Effector CD4-positive, alpha-beta T cell (primary cell): ENCODE measurements around the gene ELF4.
A peak's percentile ranks its signal among the peaks of the same experiment; 100 is the strongest.

Source experiments
- DNase-seq: peaks from one replicate; pipeline ENCODE4 v3.0.0-alpha.2; 2020

The ELF4 gene

DNA sequence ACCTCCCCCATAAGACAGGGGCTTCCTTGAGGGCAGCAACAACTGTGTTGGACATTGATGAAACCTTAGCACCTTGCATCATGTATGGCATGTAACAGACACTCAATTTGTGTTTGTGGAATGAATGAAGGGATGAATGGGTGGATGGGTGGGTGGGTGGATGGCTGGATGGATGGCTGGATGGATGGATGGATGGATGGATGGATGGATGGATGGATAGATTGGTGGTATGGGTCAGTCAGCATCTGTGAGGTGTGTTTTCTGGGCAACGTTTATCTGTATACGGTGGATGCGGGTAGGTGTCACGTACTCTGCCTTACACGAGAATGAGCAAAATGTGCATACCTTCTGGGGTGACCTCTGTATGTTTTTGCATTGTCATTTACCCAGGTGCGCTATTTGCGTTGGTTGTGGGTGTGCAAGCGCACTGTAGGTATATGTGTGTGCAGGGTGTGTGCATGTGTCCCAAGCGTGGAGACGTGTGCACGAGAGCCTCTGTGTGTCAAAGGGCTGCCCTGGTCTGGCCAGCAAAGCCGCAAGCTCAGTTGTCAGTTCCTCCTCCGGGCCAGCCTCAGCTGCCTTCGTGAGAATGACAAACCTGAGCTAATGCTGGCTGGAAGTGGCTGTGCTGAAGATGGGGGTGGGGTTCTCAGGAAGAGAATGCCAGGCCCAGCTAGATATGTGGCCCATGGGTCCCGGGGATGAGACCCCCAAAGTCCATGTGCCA is 26.5 kb downstream of the ELF4 start:
- no peak for DNase-seq

GRCh38 chrX:130083107-130083490 is 27.2 kb downstream of the ELF4 start:
- DNase-seq = no peak

DNA sequence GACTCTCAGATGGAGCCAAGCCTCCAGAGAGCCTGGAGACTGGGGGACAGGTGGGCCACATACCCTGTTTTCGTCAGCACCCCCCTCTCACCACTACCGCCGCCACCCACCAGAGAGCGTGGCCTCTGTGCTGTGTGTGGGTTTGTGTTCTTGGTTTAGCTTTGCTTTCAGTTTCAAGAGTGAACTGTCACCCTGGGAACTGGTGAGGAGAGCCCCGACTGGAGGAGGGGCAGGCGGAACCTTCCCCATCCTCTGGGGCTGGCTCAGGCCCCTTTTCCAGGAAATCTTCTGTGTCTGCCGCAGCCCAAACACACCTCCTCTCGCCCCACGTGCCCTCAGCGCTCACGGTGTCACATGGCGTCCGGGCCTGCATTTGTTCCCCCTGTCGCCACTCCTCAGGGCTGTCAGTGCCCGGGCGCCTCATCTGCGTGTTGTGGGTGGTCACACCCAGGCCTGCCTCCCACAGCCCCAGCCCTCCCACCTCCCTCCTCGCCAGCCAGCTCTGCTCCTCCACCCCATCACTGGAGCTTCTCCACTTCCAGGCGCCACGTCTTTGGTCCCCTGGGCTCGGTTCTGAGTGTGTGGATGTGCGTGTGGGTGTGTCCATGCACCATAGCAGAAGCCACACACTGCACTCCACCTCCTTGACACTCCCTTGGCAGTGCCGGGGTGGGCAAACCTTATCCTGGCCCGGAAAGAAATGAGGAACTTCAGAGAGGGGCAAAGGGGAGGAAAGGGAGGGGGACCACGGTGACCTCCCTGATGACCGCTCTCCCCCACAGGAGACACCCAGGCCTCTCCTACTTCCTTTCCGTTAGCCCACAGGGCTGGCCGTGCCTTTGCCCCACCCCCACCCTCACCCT is 27.8 kb downstream of the ELF4 start:
- peak; percentile 52 for DNase-seq

DNA sequence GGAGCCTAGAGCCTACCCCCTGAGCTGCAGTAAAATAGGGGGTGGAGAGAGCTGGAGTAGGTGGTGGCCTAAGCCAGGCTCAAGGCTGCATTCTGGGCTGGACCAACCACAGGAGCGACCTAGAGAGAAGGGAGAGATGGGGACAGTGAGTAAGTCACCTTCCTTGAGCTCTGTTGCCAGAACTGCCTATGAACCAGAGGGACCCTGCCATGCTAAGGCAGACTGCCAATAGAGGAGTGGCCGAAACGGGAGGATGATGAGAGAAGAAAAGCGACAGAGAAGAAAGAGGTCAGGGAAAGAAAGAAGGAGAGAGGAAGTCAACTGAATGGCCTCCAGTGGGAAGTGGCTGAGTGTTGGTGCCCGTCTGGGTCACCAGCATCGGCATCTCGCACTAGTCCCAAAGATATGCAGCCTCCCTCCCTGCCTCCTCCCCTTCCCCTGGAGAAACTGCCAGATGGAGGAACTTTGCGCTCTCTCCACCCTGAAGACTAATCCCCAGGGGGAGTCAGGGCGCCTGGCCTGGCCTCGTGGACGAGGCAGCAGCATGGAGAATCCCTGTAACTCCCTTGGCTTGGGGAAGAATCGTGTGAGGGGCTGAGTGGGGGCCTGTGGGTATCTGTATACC is 28.8 kb downstream of the ELF4 start:
- DNase-seq = no peak

DNA sequence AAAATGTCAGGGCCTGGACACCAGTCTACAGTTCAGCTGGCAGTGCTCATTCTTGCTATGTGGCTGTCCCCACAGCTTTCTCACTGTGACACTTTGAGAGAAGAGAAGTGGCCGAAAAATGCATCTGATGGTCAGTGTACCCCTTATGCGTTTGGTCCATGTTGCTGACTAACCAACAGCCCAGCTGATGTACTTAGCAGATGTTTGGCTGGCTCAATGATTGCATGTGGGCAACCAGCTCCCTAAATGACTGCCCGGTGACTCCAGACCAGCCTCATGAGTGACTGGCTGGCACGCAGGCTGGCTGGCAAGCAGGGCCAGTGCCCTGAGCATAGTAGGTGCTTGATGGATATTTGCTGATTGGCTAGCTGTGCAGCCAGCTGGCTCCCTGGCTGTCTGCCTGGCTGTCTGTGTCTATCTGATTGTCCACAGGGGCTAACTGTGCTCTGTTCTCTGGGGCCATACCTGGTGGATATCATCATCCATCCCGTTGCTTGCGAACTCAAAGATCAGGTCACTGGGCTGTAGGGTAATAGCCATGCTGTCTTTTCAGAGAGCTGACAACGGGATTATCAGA is 29.4 kb downstream of the ELF4 start:
- no peak for DNase-seq

DNA sequence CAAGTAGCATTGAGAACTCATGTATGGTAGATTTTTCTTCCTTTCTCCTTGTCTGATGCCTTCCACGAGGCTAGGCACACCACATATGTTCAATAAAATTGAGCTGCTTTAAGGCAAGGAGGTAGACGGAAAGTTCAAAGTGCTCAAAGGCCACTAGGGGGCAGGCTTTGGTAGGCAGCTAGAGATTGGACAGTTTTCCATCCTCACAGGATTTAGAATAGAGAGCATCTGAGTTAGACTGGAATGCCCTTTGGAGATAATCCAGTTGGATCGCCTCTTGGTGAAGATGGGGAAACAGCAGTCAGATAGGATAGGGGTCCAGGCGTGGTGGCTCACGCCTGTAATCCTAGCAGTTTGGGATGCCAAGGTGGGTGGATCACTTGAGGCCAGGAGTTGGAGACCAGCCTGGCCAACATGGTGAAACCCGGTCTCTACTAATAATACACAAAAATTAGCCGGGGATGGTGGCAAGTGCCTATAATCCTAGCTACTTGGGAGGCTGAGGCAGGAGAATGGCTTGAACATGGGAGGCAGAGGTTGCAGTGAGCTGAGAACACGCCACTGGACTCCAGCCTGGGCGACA is 30.4 kb downstream of the ELF4 start:
- DNase-seq = peak; percentile 57

DNA sequence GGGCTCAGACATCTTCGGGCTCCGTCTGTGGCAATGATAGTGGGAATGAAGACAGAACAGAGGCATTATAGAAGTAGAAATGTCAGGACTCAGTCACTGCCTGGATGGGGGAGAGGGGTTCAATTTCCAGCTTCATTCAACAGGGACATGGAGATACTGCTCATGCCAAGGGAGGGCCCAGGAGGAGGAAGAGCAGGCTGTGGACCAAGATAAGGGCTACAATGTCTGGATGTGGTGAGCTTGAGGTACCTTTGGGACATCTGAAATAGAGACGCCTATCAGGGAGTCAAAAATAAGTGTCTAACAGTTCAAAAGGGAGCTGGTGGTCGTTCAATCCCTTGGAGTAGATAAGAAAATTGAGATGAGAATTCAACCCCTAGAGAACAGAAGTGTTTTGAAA is 34.5 kb downstream of the ELF4 start:
- no peak for DNase-seq

- DNase-seq = no peak
Observed at GRCh38 chrX:130072345-130072740, 38.0 kb downstream of the ELF4 start.

- DNase-seq = no peak
Observed at GRCh38 chrX:130071611-130072344, 38.5 kb downstream of the ELF4 start.

DNA sequence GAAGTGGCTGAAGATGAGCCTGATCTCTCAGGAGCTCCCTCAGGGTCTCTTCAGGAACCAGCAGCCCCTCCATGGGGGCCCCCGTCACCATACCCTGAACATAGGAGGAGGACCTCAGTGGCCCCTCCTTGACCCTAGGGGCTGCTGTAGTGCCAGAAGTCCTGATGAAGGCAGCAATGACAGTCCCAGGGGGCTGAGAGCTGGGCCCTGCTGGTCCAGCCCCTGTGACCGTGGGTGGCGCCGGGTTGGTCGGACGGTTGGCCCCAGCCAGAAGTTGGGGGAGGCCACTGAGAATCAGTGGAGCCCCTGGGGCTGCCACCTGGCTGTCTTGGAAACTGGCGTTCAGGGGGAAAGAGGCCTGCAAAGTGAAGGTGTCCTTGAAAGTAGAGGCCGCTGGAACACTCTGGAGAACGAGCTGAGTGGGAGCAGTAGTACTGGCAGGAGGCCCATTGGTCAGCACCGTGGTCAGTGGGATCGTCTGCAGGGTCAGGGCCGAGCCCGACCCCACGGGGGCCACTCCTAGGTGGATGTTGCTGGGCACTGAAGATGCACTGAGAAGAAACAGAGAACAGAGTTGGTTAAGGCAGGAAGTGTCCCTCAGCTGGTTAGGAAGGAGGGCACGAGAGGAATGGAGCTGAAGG is 43.2 kb downstream of the ELF4 start:
- no peak for DNase-seq

GRCh38 chrX:130060122-130061069 is 49.9 kb downstream of the ELF4 start:
- DNase-seq = peak; percentile 77

DNA sequence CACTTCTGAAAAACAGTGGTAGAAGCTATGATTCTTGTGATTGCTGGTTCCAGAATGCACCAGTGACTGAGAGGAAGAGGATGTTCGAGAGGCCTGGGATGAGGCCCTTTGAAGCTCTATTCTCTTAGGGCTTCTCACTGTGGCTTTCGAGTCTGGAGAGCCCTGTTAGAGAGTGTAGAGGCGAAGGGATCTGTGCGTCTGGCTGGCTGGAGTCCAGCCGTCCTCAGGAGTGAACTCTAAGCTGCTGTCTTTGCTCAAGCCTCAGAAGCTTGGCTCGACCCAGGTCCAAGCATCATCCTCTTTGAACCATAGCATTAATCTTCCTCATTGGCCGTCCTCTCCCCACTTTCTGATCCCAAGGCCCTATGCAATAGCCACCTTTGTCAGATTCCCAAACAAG is 51.6 kb downstream of the ELF4 start:
- no peak for DNase-seq

GRCh38 chrX:130057209-130057608 is 53.1 kb downstream of the ELF4 start:
- no peak for DNase-seq

DNA sequence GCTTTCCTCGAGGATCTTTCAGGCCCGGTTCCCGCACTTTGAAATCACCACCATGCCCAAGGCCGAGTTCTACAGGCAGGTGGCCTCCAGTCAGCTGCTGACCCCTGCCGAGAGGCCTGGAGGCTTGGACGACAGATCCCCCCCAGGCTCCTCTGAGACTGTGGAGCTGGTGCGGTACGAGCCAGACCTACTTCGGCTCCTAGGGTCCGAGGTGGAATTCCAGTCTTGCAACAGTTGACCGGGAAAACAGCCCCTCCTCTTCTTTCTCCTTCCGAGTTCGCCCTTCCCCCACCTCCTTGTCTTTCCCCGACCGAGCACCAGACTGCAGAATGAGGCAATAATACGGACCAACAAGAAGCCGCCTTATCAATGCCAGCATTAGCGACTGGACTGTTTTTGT is 54.4 kb downstream of the ELF4 start:
- no peak for DNase-seq

GRCh38 chrX:130055103-130055502 is 55.2 kb downstream of the ELF4 start:
- no peak for DNase-seq

GRCh38 chrX:130053236-130053635 is 57.1 kb downstream of the ELF4 start:
- no peak for DNase-seq

DNA sequence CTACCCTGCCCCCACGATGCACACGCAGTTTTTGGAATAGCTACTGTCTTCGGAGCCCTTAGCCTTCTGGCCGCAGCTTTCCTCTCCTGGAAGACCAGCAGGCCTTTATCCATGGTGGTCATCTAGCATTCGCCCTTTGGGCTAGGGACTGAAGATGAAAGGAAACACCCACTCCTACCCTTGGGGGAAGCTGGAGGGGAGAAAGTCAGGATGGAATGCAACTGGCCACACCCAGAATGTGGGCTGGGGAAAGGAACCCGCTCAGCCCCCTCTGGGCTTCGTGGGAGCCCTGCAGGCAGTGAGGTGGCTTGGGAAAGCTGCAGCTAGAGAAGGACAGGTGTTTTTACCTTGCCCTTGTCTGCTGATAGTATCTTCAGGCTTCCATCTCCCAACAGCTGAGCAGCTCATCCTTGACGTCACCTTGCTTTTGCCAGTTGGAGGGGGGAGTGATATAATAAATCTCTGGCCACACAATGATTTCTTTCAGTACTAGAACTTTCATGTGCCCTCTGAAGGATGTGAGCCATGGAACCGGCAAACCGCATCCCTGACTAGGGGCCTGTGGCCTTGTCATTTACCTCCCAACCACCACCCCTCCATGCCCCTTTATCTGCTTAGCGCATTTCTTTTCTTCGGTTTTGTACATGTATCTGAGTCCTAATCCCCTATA is 59.0 kb downstream of the ELF4 start:
- no peak for DNase-seq

GRCh38 chrX:130049821-130050220 is 60.5 kb downstream of the ELF4 start:
- no peak for DNase-seq

DNA sequence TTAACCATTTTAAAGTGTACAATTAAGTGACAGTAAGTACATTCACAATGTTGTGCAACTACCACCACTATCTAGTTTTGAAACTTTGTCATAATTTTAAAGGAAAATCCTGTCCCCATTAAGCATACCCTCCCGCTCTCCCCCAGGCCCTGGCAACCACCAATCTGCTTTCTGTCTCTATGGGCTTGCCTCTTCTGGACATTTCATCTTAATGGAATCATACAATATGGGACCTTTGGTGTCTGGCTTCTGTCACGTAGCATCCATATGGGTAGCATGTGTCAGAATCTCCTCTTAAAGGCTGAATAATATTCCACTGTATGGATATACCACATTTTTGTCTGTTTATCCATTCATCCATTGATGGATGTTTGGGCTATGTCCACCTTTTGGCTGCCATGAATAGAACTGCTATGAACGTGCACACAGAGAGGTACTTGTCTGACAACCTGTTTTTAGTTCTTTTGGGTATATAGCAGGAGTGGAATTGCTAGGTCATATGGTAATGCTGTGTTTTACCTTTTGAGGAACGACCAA is 61.5 kb downstream of the ELF4 start:
- no peak for DNase-seq

DNA sequence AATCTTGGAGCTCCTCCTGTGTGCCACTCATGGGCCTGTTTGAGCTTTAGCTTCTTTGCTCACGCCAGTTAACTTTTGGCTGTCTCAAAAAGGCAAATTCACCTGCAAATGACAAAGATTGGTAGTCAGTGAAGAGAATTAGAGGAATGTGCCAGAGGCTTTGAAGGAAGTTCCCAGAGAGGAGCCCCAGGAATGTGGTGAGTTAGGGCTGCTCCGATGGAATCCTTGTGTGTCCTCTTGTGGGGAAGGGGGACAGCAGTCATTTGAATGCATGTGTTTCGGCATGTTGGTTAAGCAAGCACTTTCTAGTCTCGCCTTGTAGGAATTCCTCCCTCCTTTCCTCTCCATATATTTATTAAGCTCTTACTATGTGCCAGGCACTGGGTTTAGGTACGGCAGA is 62.9 kb downstream of the ELF4 start:
- no peak for DNase-seq
